Kidney capillary endothelial cell (primary cell): Measurements from ENCODE around the gene NME3.

Source experiments
- DNase-seq: peaks from one replicate; pipeline ENCODE4 v3.0.0-alpha.2; 2018; ENCODE audit warnings: low spot score

Gene NME3

DNA sequence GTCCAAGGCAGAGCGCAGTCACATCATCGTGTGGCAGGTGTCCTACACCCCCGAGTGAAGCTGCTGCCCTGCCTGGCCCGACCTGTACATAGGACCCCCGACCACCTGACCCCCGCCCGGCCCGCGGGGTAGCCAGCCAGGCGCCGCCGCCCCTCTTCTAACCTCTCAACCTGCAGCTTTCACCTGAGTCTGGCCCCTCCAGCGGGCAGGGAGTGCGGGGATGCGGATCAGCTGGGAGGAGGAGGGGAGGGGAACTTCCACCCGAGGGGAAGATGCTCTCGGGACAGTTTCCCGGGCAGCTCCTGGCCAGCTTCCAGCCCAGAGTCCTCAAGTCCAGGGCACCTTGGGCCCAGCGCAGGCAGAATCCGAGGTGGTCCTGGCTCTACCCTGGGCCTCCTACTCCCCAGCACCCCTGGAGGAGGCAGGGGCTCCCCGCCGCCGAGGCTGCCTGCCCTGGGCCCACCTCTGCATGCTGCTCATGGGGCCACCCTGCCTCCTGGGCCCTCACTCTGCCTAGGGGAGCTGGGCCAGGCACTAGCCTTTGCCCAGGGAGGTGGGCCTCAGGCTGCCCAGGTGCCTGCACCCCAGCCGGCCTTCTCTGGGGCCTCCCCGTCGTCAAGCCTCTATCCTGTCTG is 2.5 kb downstream of the NME3 start:
- no peak for DNase-seq

DNA sequence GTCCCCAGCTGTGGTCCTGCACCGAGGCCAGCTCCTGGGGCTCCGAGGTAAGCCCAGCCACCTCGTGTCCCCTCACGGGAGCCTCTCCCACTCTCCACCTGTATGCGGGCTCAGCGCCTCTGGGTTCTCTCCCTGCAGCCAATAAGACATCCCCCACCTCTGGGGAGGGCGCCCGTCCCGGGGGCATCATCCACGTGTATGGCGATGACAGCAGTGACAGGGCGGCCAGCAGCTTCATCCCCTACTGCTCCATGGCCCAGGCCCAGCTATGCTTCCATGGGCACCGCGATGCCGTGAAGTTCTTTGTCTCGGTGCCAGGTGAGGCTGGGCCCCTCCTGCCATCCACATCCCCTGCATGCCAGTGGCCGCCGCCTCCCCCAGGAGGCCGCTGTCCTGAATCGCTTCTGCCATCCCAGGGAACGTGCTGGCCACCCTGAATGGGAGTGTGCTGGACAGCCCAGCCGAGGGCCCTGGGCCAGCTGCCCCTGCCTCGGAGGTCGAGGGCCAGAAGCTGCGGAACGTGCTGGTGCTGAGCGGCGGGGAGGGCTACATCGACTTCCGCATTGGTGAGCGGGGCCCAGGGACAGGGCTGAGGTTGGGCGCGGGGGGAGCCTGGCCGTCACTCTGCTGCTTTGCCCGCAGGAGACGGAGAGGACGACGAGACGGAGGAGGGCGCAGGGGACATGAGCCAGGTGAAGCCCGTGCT is 3.1 kb downstream of the NME3 start:
- DNase-seq = no peak

DNA sequence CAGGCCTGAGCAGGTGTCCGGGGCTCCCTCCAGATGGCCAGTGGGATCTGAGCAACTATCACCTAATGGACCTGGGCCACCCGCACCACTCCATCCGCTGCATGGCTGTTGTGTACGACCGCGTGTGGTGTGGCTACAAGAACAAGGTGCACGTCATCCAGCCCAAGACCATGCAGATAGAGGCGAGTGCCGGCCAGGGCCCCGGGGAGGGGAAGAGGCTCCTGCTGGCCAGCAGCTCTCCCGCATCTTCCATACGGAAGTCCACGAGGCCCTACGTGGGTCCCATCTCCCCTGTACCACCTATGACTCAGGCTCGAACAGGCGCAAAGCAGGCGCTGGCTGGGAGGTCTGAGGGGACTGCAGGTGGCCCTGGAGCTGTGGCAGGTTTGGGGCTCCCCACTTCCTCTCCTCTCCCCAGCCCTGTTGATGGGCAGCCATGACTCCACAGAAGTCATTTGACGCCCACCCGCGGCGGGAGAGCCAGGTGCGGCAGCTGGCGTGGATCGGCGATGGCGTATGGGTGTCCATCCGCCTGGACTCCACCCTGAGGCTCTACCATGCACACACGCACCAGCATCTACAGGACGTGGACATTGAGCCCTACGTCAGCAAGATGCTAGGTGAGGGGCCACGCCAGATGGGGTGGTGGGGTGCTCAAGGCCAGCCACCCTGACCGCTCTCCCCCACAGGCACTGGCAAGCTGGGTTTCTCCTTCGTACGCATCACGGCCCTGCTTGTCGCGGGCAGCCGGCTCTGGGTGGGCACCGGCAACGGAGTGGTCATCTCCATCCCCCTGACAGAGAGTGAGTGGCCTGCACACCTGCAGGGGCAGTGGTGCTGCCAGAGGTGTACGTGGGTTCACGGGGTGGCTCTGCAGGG is 4.0 kb downstream of the NME3 start:
- DNase-seq = no peak

DNA sequence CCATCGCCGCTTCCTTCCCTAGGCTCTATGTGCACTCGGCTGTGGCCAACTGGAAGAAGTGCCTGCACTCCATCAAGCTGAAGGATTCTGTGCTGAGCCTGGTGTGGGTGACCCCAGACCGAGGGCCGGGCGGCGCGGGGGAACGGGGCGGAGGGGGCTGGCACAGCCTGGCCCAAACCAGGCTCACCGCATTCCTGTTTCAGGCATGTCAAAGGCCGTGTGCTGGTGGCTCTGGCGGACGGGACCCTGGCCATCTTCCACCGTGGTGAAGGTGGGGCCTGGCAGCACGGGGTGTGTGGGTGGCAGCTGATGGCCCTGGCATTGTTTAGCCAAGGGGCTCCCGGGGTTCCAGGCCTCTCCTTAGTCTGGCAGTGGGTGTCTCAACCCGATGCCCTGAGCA is 4.6 kb downstream of the NME3 start:
- DNase-seq = no peak

DNA sequence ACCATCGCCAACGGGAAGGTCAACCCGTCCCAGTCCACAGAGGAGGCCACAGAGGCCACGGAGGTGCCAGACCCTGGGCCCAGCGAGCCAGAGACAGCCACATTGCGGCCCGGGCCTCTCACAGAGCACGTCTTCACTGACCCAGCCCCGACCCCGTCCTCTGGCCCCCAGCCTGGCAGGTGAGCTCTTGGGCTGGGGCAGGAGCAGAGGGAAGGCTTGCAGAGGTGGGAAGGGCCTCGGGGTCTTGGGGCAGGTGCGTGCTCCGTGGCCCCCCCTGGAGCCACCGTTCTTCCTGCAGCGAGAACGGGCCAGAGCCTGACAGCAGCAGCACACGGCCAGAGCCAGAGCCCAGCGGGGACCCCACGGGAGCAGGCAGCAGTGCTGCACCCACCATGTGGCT is 5.1 kb downstream of the NME3 start:
- DNase-seq = no peak

DNA sequence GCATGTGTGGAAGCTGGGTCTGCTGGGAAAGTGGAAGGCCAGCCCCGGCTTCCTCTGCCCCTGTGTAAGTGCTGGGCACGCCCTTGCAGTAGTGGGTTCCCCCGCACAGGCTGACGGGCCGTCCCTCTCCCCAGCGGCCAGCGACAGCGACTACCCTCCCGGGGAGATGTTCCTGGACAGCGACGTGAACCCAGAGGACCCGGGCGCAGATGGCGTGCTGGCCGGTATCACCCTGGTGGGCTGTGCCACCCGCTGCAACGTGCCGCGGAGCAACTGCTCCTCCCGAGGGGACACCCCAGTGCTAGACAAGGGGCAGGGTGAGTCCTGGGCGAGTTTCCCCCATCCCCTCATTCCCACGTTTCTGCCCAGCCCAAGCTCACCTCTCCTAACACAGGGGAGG is 5.5 kb downstream of the NME3 start:
- no peak for DNase-seq

DNA sequence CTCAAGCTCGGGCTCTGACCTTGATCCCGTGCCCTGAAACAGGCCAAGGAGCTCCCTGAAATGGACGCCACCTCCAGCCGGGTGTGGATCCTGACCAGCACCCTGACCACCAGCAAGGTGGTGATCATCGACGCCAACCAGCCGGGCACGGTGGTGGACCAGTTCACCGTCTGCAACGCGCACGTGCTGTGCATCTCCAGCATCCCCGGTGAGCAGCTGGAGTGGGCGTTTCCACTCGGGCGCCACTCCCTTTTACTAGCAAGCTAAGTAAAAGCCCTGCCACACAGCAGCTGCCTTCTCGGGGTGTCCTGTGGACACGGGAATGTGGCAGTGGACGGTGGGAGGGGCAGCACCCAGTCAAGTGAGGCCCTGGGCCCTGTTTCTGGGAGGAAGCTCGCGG is 6.4 kb downstream of the NME3 start:
- DNase-seq = no peak

DNA sequence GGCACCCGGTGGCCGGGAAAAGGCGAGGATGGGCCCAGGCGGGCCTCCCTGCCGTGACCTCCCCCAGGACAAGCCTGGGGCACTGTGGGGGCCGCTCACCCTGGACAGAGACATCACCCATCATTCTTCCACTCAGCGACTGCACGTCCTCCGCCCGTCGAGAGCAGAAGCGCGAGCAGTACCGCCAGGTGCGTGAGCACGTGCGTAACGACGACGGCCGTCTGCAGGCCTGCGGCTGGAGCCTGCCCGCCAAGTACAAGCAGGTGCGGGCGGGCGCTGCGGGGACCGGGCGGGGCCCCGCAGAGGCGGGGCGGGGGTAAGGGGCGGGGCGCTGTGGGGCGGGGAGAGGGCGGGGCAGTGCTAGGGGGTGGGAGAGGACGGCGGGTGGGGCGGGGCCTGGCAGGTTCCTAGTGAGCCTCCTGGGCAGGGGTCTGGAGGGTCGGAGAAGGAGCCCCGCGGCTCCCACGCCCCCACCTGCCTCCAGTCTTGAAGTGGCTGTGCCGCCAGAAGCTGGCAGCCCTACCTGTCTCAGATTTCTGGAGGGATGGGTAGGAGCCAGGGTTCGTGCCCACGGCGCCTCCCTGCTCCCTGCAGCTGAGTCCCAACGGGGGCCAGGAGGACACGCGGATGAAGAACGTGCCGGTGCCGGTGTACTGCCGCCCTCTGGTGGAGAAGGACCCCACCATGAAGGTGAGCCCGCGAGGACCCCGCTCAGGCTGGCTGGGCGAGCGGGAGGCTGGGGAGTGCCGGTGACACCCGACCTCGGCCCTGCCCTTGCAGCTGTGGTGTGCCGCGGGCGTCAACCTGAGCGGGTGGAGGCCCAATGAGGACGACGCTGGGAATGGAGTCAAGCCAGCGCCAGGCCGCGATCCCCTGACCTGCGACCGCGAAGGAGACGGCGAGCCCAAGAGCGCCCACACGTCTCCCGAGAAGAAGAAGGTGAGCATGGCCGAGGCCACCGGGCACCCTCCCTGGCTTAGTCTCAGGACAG is 7.5 kb downstream of the NME3 start:
- DNase-seq = no peak

DNA sequence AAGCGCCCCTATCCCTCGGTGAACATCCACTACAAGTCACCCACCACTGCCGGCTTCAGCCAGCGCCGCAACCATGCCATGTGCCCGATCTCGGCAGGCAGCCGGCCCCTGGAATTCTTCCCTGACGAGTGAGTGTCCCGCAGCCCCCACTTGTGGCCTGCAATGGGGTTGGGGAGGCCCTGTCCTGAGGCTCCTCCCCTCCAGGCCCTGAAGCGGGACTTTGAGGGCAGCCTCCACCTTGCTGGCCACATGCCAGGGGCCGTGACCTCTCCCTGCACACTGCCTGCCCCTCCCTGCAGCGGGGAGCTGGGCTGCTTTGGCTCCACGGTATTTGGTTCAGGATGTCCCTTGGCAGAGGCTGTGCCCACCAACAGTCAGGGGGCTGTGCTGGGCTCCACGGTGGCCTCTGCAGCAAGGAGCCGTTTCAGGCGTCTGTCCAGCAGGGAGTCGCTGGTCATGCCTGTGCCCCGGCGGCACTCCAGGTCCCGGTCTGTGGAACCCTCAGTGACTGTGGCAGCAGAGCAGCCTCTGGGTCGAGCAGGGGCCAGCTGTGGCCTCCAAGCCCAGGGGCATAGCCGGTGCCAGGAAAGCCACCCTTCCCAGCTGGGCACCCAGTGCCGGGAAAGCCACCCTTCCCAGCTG is 8.3 kb downstream of the NME3 start:
- DNase-seq = no peak

DNA sequence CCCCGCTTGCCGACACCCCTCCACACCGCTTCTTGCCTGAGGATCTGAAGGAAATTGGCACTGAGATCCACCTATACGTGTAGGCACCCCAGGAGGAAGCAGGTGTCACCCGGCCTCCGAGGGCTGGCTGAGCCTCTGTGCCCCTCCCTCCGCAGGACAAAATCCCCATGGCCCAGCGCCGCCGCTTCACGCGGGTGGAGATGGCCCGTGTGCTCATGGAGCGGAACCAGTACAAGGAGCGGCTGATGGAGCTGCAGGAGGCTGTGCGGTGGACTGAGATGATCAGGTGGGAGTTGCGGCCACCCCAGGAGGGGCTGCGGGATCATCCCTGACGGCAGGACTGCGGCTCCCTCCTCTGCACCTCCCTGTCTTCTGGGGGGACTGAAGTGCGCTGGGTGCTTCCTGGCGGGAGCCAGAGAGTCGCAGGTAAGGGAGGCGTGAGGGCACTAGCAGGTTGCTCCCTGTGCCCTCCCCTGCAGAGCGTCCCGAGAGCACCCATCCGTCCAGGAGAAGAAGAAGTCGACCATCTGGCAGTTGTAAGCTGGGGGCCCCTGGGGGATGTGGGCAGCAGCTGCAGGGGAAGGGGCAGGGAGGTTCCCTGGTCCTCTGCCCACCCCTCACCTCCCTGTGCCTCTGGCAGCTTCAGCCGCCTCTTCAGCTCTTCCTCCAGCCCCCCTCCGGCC is 9.0 kb downstream of the NME3 start:
- DNase-seq = no peak

DNA sequence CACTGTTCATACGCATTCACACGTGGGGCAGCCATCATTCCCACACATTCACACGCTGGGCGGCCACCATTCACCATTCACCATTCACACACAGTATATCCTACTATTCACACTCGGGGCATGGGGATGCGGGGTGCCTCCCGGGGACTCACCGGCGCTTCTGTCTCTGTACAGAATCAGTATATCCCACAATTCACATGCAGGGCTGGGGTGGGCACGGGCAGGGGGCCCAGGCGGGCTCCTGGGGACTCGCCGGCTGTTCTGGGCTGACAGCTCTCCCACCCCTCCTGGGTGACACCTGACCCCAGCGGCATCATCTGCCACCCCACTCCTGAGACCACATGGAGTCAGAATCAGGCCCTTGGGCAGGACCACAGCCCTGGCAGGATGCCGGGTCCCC is 9.6 kb downstream of the NME3 start:
- DNase-seq = no peak

DNA sequence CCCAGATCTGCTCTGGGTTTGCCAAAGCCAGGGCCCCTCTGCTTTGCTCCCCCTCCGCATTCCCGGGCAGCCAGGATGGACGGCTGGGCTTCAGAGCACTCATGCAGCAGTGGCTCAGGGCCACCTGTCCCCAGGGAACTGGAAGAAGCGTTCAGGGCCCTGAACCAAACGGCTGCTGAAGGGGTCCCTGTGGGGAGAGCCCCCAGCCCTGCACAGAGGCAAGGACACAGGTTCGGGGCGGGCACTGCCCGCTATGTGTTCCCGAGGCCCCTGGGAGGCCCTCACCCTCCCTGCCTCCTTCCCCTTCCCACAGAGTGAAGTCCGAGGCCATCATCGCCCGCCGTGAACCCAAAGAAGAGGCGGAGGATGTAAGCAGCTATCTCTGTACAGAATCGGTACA is 10.4 kb downstream of the NME3 start:
- DNase-seq = no peak

DNA sequence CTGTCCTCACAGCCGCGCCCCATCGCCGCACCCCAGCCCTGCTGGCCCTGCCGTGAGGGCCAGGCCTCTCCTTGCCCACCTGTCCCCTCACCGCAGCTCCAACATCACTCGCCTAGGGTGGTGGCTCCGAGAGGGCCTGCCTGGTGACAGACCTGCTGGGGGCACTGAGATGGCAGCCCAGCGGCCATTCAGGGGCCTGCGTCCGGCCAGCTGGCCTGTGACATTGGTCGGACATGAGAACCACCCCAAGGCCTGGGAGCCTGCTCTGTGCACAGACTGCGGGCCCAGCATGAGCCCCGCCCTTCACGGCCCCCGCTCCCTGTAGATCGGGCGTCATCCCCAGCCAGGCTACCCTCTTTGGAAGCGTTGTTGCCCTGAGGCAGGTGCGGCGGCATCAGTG is 11.8 kb downstream of the NME3 start:
- DNase-seq = no peak

DNA sequence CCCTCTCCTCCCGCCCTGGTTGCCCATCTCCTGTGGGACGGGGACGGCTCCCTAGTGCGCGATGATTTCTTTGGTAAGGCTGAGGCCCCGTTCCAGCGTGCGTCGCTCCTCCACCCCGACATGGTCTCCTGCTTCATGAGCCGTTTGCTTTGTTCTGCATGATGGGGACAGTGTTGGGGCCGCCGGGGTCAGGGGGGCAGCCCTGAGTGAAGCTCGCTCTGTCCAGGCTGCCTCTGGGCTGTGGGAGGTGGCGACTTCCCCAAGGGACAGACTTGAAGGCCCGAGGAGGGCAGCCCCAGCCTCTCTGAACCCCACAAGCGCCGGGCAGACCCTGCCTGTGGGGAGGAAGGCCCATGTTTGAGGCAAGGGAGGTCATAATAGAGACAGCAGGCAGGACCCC is 12.4 kb downstream of the NME3 start:
- no peak for DNase-seq

DNA sequence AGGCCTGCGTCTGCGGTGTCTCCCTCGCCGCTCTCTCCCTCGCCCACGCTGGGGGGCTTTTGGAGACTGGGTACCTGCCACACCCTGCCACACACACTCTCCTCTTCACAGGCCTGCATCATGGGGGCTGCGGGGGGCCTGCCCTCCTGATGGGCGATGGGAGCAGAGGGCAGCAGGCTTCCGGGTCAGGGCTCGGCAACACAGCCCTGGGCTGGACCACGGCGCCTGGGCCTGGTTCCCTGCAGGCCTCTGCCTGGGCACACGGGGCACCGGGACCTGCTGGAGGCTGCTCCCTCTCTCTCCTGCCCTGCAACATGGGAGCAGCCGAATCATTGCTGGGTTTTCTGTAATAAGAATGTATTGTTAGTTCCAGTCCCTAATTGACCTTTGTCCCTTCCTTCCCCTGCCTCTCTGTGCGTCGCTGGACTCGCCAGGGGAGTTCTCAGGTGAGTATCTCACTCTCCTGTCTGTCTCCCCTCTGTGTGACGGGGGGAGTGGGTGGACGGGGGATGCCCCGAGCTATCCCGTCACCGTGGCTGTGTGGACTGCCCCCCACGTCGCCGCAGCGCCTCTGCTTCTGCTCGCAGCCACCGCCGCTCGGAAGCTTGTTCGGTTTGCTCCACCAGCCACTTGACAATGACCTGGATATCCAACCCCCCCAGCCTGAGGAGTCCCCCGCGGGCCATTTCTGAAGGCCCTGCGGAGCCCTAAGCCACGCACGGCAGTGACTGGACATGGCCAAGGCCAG is 13.5 kb downstream of the NME3 start:
- no peak for DNase-seq

DNA sequence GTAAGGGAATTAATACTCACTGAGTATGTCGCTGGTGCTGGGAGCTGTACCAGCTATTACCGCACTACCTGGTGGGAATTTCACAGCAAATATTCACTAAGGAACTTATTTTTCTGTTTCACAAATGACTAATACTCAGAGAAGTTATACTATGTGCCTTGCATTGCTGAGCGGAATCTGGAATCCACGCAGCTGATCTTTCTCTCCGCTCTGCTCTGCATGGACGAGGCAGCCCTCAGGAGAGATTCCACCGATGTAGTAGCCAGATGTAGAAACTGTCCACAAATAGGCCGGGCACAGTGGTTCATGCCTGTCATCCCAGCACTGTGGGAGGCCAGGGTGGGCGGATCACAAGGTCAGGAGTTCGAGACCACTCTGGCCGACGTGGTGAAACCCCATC is 17.1 kb downstream of the NME3 start:
- no peak for DNase-seq

DNA sequence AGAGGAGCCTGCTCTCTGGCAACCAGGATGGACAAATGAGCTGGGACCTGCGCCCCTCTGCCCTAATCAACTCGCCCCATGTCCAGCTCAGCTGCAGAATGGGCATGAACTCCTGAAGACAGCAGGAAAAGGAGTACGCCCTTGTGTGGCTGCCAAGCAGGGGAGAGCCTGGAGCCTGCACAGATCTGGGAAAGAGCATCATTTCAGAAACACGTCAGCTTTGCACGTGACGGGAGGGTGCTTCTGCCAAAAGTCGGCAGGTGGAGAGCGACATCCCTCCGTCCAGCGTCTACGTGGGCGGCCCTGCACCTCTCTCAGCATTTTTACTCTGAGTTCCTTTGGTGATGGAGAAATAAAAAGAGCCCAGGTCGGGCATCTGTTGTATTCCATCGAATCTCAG is 18.5 kb downstream of the NME3 start:
- DNase-seq = no peak

DNA sequence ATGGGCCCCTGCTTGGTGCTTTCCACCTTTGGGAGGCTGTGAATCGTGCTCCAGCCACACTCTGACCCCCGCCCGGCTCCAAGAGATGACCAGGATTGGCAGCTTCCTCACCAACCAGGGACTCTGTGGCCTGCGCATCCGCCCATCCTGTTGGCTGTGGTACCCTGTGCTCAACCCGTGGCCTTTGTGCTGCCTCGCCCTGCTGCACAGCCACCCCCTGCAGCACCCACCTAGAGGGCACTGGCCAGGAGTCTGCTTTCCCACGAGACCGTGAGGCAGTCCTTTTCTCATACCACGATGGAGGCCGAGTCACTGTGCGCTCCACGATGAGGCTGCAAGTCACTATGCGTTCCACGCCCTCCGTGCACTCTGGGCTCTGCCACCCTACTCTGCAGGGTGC is 19.4 kb downstream of the NME3 start:
- no peak for DNase-seq

DNA sequence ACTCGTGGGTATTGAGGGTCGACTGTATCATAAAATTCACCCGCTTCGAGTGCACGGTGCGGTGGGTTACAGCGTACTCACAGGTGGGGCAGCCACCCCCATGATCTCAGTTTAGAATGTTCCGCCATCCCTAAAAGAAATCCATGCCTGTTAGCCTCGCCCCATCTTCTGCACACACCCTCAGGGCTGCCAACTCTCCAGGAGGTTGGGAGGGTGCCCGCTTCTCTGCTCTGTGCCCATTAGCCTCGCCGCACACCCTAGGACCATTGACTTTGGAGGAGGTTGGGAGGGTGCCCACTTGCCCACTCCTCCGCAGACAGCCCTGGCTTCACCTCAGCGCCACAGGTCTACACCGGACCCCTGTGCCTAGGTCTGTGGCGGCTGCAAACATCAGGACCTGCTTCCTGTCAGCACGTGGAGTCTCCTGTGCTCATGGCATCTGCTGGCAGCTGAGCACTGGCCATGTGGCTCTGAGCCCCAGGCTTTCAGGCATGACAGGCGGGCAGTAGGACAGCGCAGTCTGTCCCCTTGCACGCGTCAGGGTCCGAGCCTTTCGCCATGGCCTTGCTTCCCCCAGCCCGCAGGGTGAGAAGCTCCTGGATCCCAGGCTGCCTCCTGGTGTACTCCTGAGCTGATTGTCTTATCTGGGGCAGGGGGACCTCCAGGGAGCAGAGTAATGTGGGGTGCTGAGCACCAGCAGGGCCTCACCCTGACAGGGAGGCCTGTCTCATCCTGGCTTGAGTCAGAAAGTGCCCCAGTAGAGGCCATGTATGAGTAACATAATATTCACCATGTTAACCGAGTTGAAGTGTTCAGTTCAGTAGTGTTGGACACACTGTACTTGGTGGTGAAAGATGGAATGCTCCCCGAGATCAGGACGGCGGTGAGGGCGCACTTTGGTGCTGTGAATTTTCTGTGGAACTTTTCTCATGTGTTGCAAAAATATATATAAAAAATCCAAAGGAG is 21.9 kb downstream of the NME3 start:
- DNase-seq = no peak
